Neural cell (in vitro differentiated cells): Measurements from ENCODE around the gene BTBD6. TPM values are rescaled to one million over a fixed set of nuclear protein-coding genes. Genes with fewer than 3 reads are reported as not detected.

Experiments
- H2AFZ ChIP-seq: fragments of 200-600, 300-800 bp; sonication (generic), shearing (Covaris generic); 2 replicates; pipeline ENCODE4 v1.6.0; 2014; ENCODE audit warnings: low read depth, mild to moderate bottlenecking, antibody characterized with exemption, low read length, moderate library complexity
- H3F3A ChIP-seq: fragments of 200-600 bp; shearing (Covaris generic); 2 replicates; pipeline ENCODE4 v1.6.1; 2016; ENCODE audit warnings: mild to moderate bottlenecking, moderate library complexity, mixed read lengths, antibody characterized with exemption, low read length; ENCODE audit not compliant: insufficient read depth, poor library complexity, severe bottlenecking
- H3K27ac ChIP-seq: fragments of 200-600, 300-800 bp; sonication (generic), shearing (Covaris generic); 2 replicates; pipeline ENCODE4 v1.5.1; 2014; ENCODE audit warnings: mild to moderate bottlenecking, low read length, moderate library complexity
- H3K27me3 ChIP-seq: fragments of 300-800, 200-600 bp; sonication (generic), shearing (Covaris generic); 2 replicates; pipeline ENCODE4 v1.6.0; 2014; ENCODE audit warnings: mild to moderate bottlenecking, low read depth, low read length, moderate library complexity; ENCODE audit not compliant: insufficient read depth
- H3K36me3 ChIP-seq: fragments of 300-800, 200-600 bp; sonication (generic), shearing (Covaris generic); 2 replicates; pipeline ENCODE4 v1.5.1; 2014; ENCODE audit warnings: mild to moderate bottlenecking, antibody characterized with exemption, low read length, moderate library complexity; ENCODE audit not compliant: insufficient read depth
- H3K4me2 ChIP-seq: fragments of 300-800, 200-600 bp; sonication (generic), shearing (Covaris generic); 2 replicates; pipeline ENCODE4 v1.6.0; 2014; ENCODE audit warnings: mild to moderate bottlenecking, low read length
- H3K4me3 ChIP-seq: fragments of 300-800, 200-600 bp; sonication (generic), shearing (Covaris generic); 2 replicates; pipeline ENCODE4 v1.5.1; 2014; ENCODE audit warnings: mild to moderate bottlenecking, low read length, moderate library complexity
- H3K79me2 ChIP-seq: fragments of 200-600 bp; shearing (Covaris generic); replicated peaks from 2 replicates; pipeline ENCODE4 v1.6.0; 2014; ENCODE audit warnings: mild to moderate bottlenecking, low read length, moderate library complexity; ENCODE audit not compliant: insufficient read depth
- H3K9ac ChIP-seq: fragments of 300-800, 200-600 bp; sonication (generic), shearing (Covaris generic); 2 replicates; pipeline ENCODE4 v1.6.1; 2016; ENCODE audit warnings: mild to moderate bottlenecking, low read length, mixed read lengths
- H3K9me2 ChIP-seq: fragments of 200-600 bp; shearing (Covaris generic); 2 replicates; pipeline ENCODE4 v1.6.1; 2016; ENCODE audit warnings: mild to moderate bottlenecking, low read length, mixed read lengths; ENCODE audit not compliant: insufficient read depth
- H3K9me3 ChIP-seq: fragments of 200-600, 300-800 bp; sonication (generic), shearing (Covaris generic); 2 replicates; pipeline ENCODE4 v1.6.1; 2016; ENCODE audit warnings: mild to moderate bottlenecking, mixed run types, low read length, moderate library complexity, mixed read lengths
- H4K20me1 ChIP-seq: fragments of 200-600 bp; shearing (Covaris generic); 2 replicates; pipeline ENCODE4 v1.6.1; 2016; ENCODE audit warnings: mild to moderate bottlenecking, mixed run types; ENCODE audit not compliant: insufficient read depth
- EP300 ChIP-seq: fragments of 450-650 bp; conservative IDR thresholded peaks from 2 replicates; pipeline ENCODE4 v1.6.1; 2014; ENCODE audit warnings: antibody characterized with exemption, mild to moderate bottlenecking, moderate library complexity; ENCODE audit not compliant: poor library complexity, severe bottlenecking
- EZH2 ChIP-seq: fragments of 200-600, 300-800 bp; shearing (Covaris generic), sonication (generic); IDR thresholded peaks from 2 replicates; pipeline ENCODE4 v1.6.1; 2014; ENCODE audit warnings: antibody characterized with exemption, low read length, borderline replicate concordance, mild to moderate bottlenecking; ENCODE audit not compliant: insufficient read depth, poor library complexity, severe bottlenecking
- MXI1 ChIP-seq: fragments of 450-650 bp; conservative IDR thresholded peaks from 2 replicates; pipeline ENCODE4 v1.6.1; 2014; ENCODE audit warnings: antibody characterized with exemption, mild to moderate bottlenecking; ENCODE audit not compliant: poor library complexity, severe bottlenecking
- POLR2AphosphoS5 ChIP-seq: IDR thresholded peaks from 2 replicates; pipeline ENCODE4 v1.6.1; 2012
- RAD21 ChIP-seq: fragments of 450-650 bp; conservative IDR thresholded peaks from 2 replicates; pipeline ENCODE4 v1.6.1; 2014; ENCODE audit warnings: antibody characterized with exemption, mild to moderate bottlenecking, moderate library complexity
- SMC3 ChIP-seq: fragments of 450-650 bp; conservative IDR thresholded peaks from 2 replicates; pipeline ENCODE4 v1.6.1; 2014; ENCODE audit warnings: antibody characterized with exemption, mild to moderate bottlenecking, moderate library complexity; ENCODE audit not compliant: poor library complexity
- TAF1 ChIP-seq: IDR thresholded peaks from 2 replicates; pipeline ENCODE4 v1.6.1; 2012; ENCODE audit warnings: low read depth
- polyA plus RNA-seq: library from polyadenylated mRNA; depleted of rRNA; stranded (reverse); fragments of >200 nt; gene quantifications from 2 replicates; pipeline ENCODE4 v1.2.3, GENCODE V29; 2014
- TF ChIP-seq, protein P1 (sequence below): fragments of 450-650 bp; IDR thresholded peaks from 2 replicates; pipeline ENCODE4 v1.5.1; 2014; ENCODE audit warnings: antibody characterized with exemption, mild to moderate bottlenecking, moderate library complexity; ENCODE audit not compliant: poor library complexity, severe bottlenecking
- TF ChIP-seq, protein P2 (sequence below): IDR thresholded peaks from 2 replicates; pipeline ENCODE4 v1.6.1; 2012; ENCODE audit warnings: borderline replicate concordance

BTBD6 gene
- polyA plus RNA-seq, 1 donor from 2014 or later: 94.1 TPM

- H3K79me2 ChIP-seq: peaks cover 2% of the 10 kb centered on the region
- no peak overlapping the region for H3K4me2 ChIP-seq
- no peaks in the 10 kb centered on the region for H3K27me3 ChIP-seq
- H3K9ac ChIP-seq: no peak overlapping the region
- no peak overlapping the region for H2AFZ ChIP-seq
- H3K4me3 ChIP-seq: no peak overlapping the region
- no peaks in the 10 kb centered on the region for H3K36me3 ChIP-seq
- H3K9me2 ChIP-seq: no peaks in the 10 kb centered on the region
- H3K27ac ChIP-seq: no peak overlapping the region
- TF ChIP-seq EP300 (no peak), SMC3 (no peak), RAD21 (no peak), POLR2AphosphoS5 (no peak), EZH2 (no peak), MXI1 (no peak), TAF1 (no peak)
- TF ChIP-seq, protein P1, sequence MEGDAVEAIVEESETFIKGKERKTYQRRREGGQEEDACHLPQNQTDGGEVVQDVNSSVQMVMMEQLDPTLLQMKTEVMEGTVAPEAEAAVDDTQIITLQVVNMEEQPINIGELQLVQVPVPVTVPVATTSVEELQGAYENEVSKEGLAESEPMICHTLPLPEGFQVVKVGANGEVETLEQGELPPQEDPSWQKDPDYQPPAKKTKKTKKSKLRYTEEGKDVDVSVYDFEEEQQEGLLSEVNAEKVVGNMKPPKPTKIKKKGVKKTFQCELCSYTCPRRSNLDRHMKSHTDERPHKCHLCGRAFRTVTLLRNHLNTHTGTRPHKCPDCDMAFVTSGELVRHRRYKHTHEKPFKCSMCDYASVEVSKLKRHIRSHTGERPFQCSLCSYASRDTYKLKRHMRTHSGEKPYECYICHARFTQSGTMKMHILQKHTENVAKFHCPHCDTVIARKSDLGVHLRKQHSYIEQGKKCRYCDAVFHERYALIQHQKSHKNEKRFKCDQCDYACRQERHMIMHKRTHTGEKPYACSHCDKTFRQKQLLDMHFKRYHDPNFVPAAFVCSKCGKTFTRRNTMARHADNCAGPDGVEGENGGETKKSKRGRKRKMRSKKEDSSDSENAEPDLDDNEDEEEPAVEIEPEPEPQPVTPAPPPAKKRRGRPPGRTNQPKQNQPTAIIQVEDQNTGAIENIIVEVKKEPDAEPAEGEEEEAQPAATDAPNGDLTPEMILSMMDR: no peak
- TF ChIP-seq, protein P2, sequence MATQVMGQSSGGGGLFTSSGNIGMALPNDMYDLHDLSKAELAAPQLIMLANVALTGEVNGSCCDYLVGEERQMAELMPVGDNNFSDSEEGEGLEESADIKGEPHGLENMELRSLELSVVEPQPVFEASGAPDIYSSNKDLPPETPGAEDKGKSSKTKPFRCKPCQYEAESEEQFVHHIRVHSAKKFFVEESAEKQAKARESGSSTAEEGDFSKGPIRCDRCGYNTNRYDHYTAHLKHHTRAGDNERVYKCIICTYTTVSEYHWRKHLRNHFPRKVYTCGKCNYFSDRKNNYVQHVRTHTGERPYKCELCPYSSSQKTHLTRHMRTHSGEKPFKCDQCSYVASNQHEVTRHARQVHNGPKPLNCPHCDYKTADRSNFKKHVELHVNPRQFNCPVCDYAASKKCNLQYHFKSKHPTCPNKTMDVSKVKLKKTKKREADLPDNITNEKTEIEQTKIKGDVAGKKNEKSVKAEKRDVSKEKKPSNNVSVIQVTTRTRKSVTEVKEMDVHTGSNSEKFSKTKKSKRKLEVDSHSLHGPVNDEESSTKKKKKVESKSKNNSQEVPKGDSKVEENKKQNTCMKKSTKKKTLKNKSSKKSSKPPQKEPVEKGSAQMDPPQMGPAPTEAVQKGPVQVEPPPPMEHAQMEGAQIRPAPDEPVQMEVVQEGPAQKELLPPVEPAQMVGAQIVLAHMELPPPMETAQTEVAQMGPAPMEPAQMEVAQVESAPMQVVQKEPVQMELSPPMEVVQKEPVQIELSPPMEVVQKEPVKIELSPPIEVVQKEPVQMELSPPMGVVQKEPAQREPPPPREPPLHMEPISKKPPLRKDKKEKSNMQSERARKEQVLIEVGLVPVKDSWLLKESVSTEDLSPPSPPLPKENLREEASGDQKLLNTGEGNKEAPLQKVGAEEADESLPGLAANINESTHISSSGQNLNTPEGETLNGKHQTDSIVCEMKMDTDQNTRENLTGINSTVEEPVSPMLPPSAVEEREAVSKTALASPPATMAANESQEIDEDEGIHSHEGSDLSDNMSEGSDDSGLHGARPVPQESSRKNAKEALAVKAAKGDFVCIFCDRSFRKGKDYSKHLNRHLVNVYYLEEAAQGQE: no peak
- H3K9me3 ChIP-seq: no peaks in the 10 kb centered on the region
- no peaks in the 10 kb centered on the region for H4K20me1 ChIP-seq
- H3F3A ChIP-seq: no peaks in the 10 kb centered on the region
Measured at GRCh38 chr14:105283899-105284298, 35.6 kb downstream of the BTBD6 start.

DNA sequence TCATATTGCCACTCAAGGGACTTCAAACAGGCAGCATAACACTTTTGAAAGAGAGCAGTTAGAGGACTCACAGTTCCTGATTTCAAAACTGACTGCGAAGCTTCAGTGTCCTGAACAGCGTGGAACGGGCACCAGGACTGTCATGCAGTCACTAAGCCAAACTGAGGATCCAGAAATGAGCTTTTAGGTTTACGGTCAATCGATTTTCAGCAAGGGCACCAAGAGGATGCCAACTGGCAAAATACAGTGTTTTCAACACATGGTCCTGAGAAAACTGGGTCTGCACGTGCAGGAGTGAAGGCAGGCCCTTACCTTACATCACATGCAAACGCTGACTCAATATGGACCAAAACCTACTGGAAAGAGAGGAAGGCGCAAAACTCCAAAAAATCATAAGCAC lies 36.8 kb downstream of the BTBD6 start:
- Histone ChIP-seq H3K27ac (no peak overlapping the region), H4K20me1 (no peaks in the 10 kb centered on the region), H3F3A (no peaks in the 10 kb centered on the region), H3K79me2 (no peaks in the 10 kb centered on the region), H3K27me3 (no peaks in the 10 kb centered on the region), H3K36me3 (no peaks in the 10 kb centered on the region), H3K9me2 (no peaks in the 10 kb centered on the region), H3K9ac (no peak overlapping the region), H3K4me3 (no peak overlapping the region), H3K9me3 (no peaks in the 10 kb centered on the region), H3K4me2 (no peak overlapping the region), H2AFZ (no peak overlapping the region)
- TF ChIP-seq SMC3 (no peak), MXI1 (no peak), EP300 (no peak), RAD21 (no peak), EZH2 (no peak), TAF1 (no peak), POLR2AphosphoS5 (no peak)
- TF ChIP-seq, protein P1: no peak
- TF ChIP-seq, protein P2: no peak
